Measurements from ENCODE around the gene TUSC7. TPM values are rescaled to one million over a fixed set of nuclear protein-coding genes. Genes with fewer than 3 reads are reported as not detected.

Gene TUSC7
- total RNA-seq, 2 experiments from 2014 or later = not detected

DNA sequence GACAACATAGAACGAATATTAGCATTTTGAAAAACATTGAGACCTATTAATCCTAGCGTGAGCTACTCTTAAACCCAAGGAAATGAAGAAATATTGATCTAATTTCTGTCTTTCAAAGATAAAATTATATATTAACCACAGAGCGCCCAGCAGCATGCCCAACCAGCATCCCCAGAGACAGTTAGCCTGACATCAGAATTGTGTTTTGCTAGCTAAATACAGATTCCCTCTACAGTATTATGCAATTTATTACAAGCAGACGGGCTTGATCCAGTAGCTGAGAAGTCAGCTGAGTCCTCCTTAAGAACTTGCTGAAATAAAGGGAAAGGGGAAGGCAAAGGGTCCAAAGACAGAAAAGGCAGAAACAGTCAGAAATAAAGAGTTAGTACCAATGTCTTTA lies 7.2 kb upstream of the TUSC7 start:
- POLR2A ChIA-PET = no interaction called here
- H3K27ac Mint-ChIP-seq = no peak overlapping the region
- peaks cover 2% of the 10 kb centered on the region for H3K9me3 Mint-ChIP-seq
- no peaks in the 10 kb centered on the region for H3K36me3 Mint-ChIP-seq (ENCODE audit: low read depth)
- DNase-seq (no peak), ATAC-seq (no peak)
- H3K4me3 Mint-ChIP-seq = no peak overlapping the region
- intact Hi-C loops (cut with micrococcal nuclease) = no loop called here
- CTCF ChIA-PET = no interaction called here
- no peaks in the 10 kb centered on the region for H3K4me1 Mint-ChIP-seq (ENCODE audit: low read depth)
- TF ChIP-seq, protein P1, sequence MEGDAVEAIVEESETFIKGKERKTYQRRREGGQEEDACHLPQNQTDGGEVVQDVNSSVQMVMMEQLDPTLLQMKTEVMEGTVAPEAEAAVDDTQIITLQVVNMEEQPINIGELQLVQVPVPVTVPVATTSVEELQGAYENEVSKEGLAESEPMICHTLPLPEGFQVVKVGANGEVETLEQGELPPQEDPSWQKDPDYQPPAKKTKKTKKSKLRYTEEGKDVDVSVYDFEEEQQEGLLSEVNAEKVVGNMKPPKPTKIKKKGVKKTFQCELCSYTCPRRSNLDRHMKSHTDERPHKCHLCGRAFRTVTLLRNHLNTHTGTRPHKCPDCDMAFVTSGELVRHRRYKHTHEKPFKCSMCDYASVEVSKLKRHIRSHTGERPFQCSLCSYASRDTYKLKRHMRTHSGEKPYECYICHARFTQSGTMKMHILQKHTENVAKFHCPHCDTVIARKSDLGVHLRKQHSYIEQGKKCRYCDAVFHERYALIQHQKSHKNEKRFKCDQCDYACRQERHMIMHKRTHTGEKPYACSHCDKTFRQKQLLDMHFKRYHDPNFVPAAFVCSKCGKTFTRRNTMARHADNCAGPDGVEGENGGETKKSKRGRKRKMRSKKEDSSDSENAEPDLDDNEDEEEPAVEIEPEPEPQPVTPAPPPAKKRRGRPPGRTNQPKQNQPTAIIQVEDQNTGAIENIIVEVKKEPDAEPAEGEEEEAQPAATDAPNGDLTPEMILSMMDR (IDR thresholded peaks at IDR 0.05) = no peak
- no peaks in the 10 kb centered on the region for H3K27me3 Mint-ChIP-seq

DNA sequence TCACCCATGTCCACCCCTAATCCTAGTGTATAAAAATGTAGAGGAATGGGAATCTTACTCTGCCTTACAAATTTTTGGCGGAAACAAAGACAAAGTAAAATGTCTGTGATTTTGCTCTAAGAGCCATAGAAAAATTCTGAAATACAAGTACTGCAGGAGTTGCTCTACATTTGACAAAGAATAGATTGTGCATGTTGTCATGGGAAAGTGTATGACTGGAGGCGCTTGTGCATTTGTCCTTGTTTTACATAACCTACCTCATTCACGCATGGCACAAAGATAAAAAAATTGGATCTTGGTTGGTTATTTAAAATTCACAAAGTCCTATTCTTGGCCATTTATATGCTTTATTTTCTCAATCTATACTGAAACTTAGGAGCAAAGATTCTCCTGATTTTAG lies 2.0 kb upstream of the TUSC7 start:
- intact Hi-C loops (cut with micrococcal nuclease) = no loop called here
- CTCF ChIA-PET = no interaction called here

DNA sequence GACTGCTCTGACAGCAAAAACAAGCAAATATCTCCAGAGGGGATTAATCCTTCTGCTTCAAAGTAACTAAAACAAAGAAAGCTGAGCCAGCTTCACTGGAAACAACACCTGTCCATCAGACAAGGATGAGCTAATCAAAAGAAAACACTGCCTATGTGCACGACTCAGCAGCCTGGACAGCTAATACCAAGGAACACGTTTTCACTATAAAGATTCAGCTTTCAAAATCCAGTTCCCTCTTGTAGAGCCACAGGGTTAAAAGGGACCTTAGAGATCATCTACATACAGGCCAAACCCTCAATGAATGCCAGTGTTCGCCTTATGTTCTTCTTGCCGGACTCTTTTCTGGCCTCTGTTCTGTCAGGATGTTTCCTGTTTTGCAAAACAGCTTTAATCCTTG lies 6.9 kb downstream of the TUSC7 start:
- Mint-ChIP-seq H3K4me3 (no peak overlapping the region), H3K27me3 (no peaks in the 10 kb centered on the region), H3K36me3 (ENCODE audit: low read depth) (no peaks in the 10 kb centered on the region), H3K4me1 (ENCODE audit: low read depth) (no peaks in the 10 kb centered on the region), H3K9me3 (no peaks in the 10 kb centered on the region), H3K27ac (no peak overlapping the region)
- TF ChIP-seq, protein P1 (IDR thresholded peaks at IDR 0.05) = no peak
- no peak for ATAC-seq
- intact Hi-C loops (cut with micrococcal nuclease) = no loop called here
- CTCF ChIA-PET = no interaction called here
- DNase-seq = no peak
- POLR2A ChIA-PET = interaction anchor here (0.6 kb wide), 1 partner anchor 873 kb away, joined by 3 read pairs; no protein-coding TSS in a partner anchor

More for the DNA sequence above, 2.0 kb upstream of the TUSC7 start:
- Mint-ChIP-seq H3K4me3 (no peak overlapping the region), H3K9me3 (no peaks in the 10 kb centered on the region), H3K4me1 (ENCODE audit: low read depth) (no peaks in the 10 kb centered on the region), H3K27ac (no peak overlapping the region), H3K36me3 (ENCODE audit: low read depth) (no peaks in the 10 kb centered on the region), H3K27me3 (no peaks in the 10 kb centered on the region)
- DNase-seq = no peak
- no peak for ATAC-seq
- TF ChIP-seq, protein P1 (IDR thresholded peaks at IDR 0.05) = no peak
- POLR2A ChIA-PET = no interaction called here

DNA sequence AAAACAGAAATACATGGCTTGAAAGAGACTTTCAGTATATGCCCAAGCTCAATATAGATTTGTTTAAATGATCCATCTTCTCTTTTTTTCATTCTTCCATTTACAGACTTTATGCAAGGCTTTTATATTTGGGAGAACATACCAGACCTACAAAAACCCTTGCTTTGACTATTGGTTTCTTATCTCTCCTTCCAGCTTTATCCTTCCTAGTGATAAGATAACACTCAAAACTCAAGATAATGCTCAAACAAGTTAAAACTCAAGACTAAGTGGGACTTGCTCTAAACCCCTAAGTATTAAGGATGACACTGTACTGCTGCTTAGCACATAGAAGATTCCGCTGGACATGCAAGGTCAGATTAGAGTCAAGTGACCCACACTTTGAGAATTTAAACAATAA lies 8.0 kb downstream of the TUSC7 start:
- H3K4me3 Mint-ChIP-seq = no peak overlapping the region
- H3K36me3 Mint-ChIP-seq (ENCODE audit: low read depth) = no peaks in the 10 kb centered on the region
- no peaks in the 10 kb centered on the region for H3K27me3 Mint-ChIP-seq
- H3K9me3 Mint-ChIP-seq = no peaks in the 10 kb centered on the region
- ATAC-seq = no peak
- no peak overlapping the region for H3K27ac Mint-ChIP-seq
- no peaks in the 10 kb centered on the region for H3K4me1 Mint-ChIP-seq (ENCODE audit: low read depth)
- no peak for DNase-seq
- intact Hi-C loops (cut with micrococcal nuclease) = no loop called here
- TF ChIP-seq, protein P1 (IDR thresholded peaks at IDR 0.05) = no peak
- POLR2A ChIA-PET = no interaction called here
- CTCF ChIA-PET = no interaction called here

DNA sequence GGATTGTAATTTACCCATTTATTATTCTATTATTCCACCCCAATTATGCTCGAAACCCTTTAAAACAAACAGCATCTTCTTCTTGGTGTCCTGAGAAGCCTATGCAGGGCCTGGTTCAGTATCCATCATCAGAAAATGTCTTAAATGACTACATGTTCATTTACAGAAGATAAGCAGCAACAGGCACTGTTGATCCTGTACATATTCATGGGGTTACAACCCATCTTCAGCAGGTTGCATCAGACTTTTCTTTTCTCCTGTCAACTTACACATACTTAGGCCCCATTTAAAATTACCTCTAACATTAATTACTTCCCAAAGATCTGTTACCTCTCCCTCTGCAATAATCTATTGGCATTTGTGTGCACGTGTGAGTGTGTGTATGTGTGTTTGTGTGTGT lies 18.9 kb downstream of the TUSC7 start:
- Mint-ChIP-seq H3K27ac (no peak overlapping the region), H3K9me3 (no peaks in the 10 kb centered on the region), H3K36me3 (ENCODE audit: low read depth) (no peaks in the 10 kb centered on the region), H3K4me3 (no peak overlapping the region), H3K27me3 (no peaks in the 10 kb centered on the region), H3K4me1 (ENCODE audit: low read depth) (no peaks in the 10 kb centered on the region)
- no peak for ATAC-seq
- ChIA-PET CTCF (no interaction called here), POLR2A (no interaction called here)
- TF ChIP-seq, protein P1 (IDR thresholded peaks at IDR 0.05) = no peak
- DNase-seq = no peak
- intact Hi-C loops (cut with micrococcal nuclease) = no loop called here
